HG02938 (cell line): Measurements from ENCODE around the gene CDC7.
A peak's percentile ranks its signal among the peaks of the same experiment; 100 is the strongest.
"Not testable (repeated sequence)": the region's sequence is repeated elsewhere in the genome, so short reads cannot be mapped to it uniquely, and the experiment has no call there.

Experiments
- ATAC-seq: cut with Tn5 transposase; IDR thresholded peaks from one replicate; pipeline ENCODE4 v1.9.1; 2021; ENCODE audit warnings: mild to moderate bottlenecking, moderate library complexity; ENCODE audit not compliant: unreplicated experiment

The CDC7 gene

GRCh38 chr1:91507328-91507727 lies 6.7 kb downstream of the CDC7 start:
- no peak for ATAC-seq

GRCh38 chr1:91510754-91511153 lies 10.1 kb downstream of the CDC7 start:
- no peak for ATAC-seq

GRCh38 chr1:91511386-91511785 lies 10.7 kb downstream of the CDC7 start:
- ATAC-seq: no peak

GRCh38 chr1:91513160-91513559 lies 12.5 kb downstream of the CDC7 start:
- ATAC-seq: no peak

GRCh38 chr1:91513706-91514105 lies 13.1 kb downstream of the CDC7 start:
- no peak for ATAC-seq

GRCh38 chr1:91515994-91516393 lies 15.3 kb downstream of the CDC7 start:
- ATAC-seq: no peak

- ATAC-seq: not testable (repeated sequence)
Observed at GRCh38 chr1:91516605-91517004, 16.0 kb downstream of the CDC7 start.

- ATAC-seq: not testable (repeated sequence)
Observed at GRCh38 chr1:91519167-91519566, 18.5 kb downstream of the CDC7 start.

- ATAC-seq: no peak
Observed at GRCh38 chr1:91520942-91521507, 20.4 kb downstream of the CDC7 start.

GRCh38 chr1:91523482-91523881 lies 22.8 kb downstream of the CDC7 start:
- peak; percentile 98 for ATAC-seq

GRCh38 chr1:91526496-91526895 lies 25.8 kb downstream of the CDC7 start:
- no peak for ATAC-seq

GRCh38 chr1:91527266-91527765 lies 26.7 kb downstream of the CDC7 start:
- ATAC-seq: no peak

GRCh38 chr1:91527781-91528180 lies 27.1 kb downstream of the CDC7 start:
- ATAC-seq: no peak

GRCh38 chr1:91529856-91530255 lies 29.2 kb downstream of the CDC7 start:
- ATAC-seq: no peak

GRCh38 chr1:91533361-91534024 lies 32.8 kb downstream of the CDC7 start:
- ATAC-seq: no peak

- no peak for ATAC-seq
Observed at GRCh38 chr1:91535441-91535840, 34.8 kb downstream of the CDC7 start.

GRCh38 chr1:91537281-91537986 lies 36.8 kb downstream of the CDC7 start:
- ATAC-seq: no peak

- no peak for ATAC-seq
Observed at GRCh38 chr1:91537987-91538304, 37.3 kb downstream of the CDC7 start.

GRCh38 chr1:91540910-91541309 lies 40.3 kb downstream of the CDC7 start:
- ATAC-seq: no peak

- ATAC-seq: no peak
Observed at GRCh38 chr1:91541918-91542533, 41.4 kb downstream of the CDC7 start.

- no peak for ATAC-seq
Observed at GRCh38 chr1:91545506-91546300, 45.1 kb downstream of the CDC7 start.
